Spinal cord (tissue), 10 donors: ENCODE data around the gene PPHLN1. TPM values are rescaled to one million over a fixed set of nuclear protein-coding genes. Genes with fewer than 3 reads are reported as not detected.

ENCODE experiments used
- DNase-seq, 6 donors: peaks; one replicate each; pipeline versions ENCODE4 v3.0.0 to v3.0.0-alpha.2; 2013 to 2015; ENCODE audit warnings: low spot score in 6 of 6, low read depth in 4 of 6
- H3K27ac ChIP-seq: one replicate; pipeline ENCODE4 v1.5.1; 2013; ENCODE audit warnings: low read depth, low read length, control low read depth
- H3K27me3 ChIP-seq: one replicate; pipeline ENCODE4 v1.6.1; 2013; ENCODE audit warnings: low read length; ENCODE audit not compliant: control insufficient read depth, insufficient read depth
- H3K36me3 ChIP-seq: one replicate; pipeline ENCODE4 v1.6.1; 2013; ENCODE audit warnings: low read length; ENCODE audit not compliant: control insufficient read depth, insufficient read depth
- H3K4me1 ChIP-seq: one replicate; pipeline ENCODE4 v1.6.1; 2013; ENCODE audit warnings: low read length; ENCODE audit not compliant: control insufficient read depth, insufficient read depth
- H3K4me3 ChIP-seq: one replicate; pipeline ENCODE4 v1.5.1; 2013; ENCODE audit warnings: low read depth, low read length, control low read depth
- H3K9me3 ChIP-seq: one replicate; pipeline ENCODE4 v1.6.1; 2013; ENCODE audit warnings: low read length; ENCODE audit not compliant: control insufficient read depth, insufficient read depth
- WGBS: methylation state at CpG from one replicate; pipeline ENCODE4 v1.1.5; 2013; ENCODE audit warnings: missing lambda C conversion rate; ENCODE audit not compliant: insufficient coverage; 5-methylcytosine and 5-hydroxymethylcytosine counted together
- polyA plus RNA-seq, 2 donors: library from polyadenylated mRNA; unstranded; fragments of 120-200 nt; gene quantifications; one replicate each; pipeline ENCODE4 v1.2.1, GENCODE V29; 2013; ENCODE audit not compliant: insufficient read length in 2 of 2
- total RNA-seq, 2 donors: library from RNA; depleted of rRNA in 1 of 2; stranded (reverse); fragments of 120-200 nt in 1 of 2; fragments of >200 nt in 1 of 2; gene quantifications; one replicate each; pipeline versions ENCODE4 v1.2.3 to v1.2.4, GENCODE V29; 2013 to 2014
- donor health status: healthy.

PPHLN1 gene
- total and polyA plus RNA-seq, 4 donors, result 52.1 to 59.5 (median 54.0) TPM

DNA sequence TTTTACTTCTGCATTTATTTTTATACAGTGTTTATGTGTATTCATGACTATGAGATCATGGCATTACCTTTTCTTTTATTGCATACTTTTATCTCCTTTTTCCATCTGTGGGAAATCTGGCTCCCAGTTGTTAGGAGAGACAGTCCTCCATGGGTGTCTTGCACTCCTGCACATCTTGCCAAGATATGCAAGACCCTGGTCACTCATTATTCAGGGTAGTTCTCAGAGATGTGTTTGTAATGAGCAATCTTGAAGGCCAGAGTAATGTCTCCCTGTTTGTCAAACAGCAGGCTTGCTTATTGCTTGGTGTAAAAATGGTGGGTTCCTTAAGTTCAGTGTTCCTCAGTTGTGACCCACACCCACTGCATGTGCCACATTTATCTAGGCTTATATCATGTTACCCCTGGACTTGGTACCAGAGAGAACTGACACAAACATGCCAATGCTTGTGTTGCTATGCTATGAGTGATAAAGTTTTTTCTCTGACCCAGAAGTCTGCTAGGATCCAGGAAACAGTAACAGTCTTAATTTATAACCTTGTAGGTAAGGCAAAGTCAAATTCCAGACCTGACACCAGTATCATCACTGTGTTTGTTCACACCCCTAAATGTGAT, 36.8 kb downstream of the PPHLN1 start:
- H3K27ac ChIP-seq, result no peak overlapping the region
- H3K4me3 ChIP-seq, result no peak overlapping the region
- H3K9me3 ChIP-seq, result no peaks in the 10 kb centered on the region
- no peak for DNase-seq
- H3K4me1 ChIP-seq, result no peaks in the 10 kb centered on the region
- H3K27me3 ChIP-seq, result no peaks in the 10 kb centered on the region
- H3K36me3 ChIP-seq, result no peaks in the 10 kb centered on the region

GRCh38 chr12:42364692-42365091, 38.7 kb downstream of the PPHLN1 start:
- Histone ChIP-seq H3K27ac (no peak overlapping the region), H3K9me3 (no peaks in the 10 kb centered on the region), H3K27me3 (no peaks in the 10 kb centered on the region), H3K36me3 (no peaks in the 10 kb centered on the region), H3K4me3 (no peak overlapping the region), H3K4me1 (no peaks in the 10 kb centered on the region)
- WGBS, result 91% methylated on average over 7 of the region's 9 CpGs
- DNase-seq, result no peak

DNA sequence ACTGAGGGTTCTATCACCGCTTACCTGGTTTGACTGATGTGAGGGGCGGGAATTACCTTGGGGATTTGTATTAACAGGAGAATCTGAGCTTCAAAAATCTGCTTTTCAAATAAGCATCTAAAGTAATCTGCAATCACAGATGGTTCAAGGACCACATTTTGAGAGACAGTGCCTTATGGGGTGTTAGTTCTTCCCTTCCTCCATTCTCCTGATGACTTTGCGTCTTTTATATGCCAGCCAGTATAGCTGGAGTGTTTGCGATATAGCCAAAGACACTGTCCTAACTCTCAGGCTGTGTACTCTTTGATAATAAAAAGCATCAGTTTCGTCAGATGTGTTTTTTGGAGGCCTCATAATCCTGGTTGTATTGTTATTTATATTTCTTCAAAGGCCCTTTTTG, 39.5 kb downstream of the PPHLN1 start:
- no peaks in the 10 kb centered on the region for H3K27me3 ChIP-seq
- no peak overlapping the region for H3K27ac ChIP-seq
- no peaks in the 10 kb centered on the region for H3K36me3 ChIP-seq
- H3K9me3 ChIP-seq, result no peaks in the 10 kb centered on the region
- WGBS, result no CpG with 5 or more reads among the region's 5 CpGs
- DNase-seq, result no peak
- no peak overlapping the region for H3K4me3 ChIP-seq
- no peaks in the 10 kb centered on the region for H3K4me1 ChIP-seq

DNA sequence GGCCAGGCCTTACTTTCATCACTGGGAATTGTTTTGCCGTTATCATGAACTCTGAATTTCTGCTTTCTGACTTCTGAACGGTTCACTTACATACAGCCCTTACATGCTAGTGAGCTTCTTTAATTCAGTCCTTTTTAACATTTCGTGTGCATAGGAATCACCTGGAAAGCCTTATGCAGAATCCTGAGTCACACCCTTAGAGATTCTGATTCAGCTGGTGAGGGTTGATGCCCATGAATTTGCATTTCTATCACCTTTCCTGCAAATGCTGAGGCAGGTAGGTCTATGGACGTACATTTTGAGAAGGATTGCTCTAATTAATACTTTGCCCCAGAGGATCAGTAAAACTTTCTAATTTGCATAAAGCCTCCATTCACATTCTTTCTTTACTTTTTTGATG, 44.0 kb downstream of the PPHLN1 start:
- WGBS, result 55% methylated on average over 2 of the region's 4 CpGs
- H3K27me3 ChIP-seq, result no peaks in the 10 kb centered on the region
- no peak overlapping the region for H3K4me3 ChIP-seq
- H3K27ac ChIP-seq, result no peak overlapping the region
- DNase-seq, result no peak
- no peaks in the 10 kb centered on the region for H3K36me3 ChIP-seq
- H3K9me3 ChIP-seq, result no peaks in the 10 kb centered on the region
- H3K4me1 ChIP-seq, result no peaks in the 10 kb centered on the region

DNA sequence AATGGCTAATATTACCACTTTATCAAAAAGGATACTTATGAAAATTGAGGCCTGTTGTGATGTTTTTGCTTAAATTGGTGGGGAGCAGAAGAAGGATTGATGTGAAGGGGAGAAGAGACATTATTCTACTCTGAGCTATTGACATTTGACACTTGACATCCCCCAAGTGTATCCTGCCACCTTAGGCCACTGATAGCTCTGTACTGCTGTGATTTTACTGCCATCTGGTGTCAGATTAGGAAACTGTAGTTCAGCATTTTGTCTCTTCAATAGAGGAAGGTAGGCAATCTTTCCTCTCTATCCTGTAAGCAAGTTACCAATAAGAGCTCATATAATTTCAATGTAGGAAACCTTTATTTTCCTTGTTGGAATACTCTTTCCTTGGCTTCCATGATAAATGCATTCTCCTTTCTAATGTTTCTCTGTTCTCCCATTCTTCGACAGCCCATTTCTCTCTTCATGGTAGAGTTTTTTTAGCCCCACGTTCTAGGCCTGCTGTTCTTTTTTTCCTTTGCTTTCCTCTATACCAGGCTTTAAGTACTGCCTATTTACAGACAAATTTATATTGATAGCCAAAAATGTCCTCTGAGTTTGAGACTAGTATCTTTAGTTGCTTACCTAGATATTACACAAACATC, 46.3 kb downstream of the PPHLN1 start:
- Histone ChIP-seq H3K9me3 (no peaks in the 10 kb centered on the region), H3K36me3 (peaks cover 3% of the 10 kb centered on the region), H3K4me1 (no peaks in the 10 kb centered on the region), H3K27ac (no peak overlapping the region), H3K4me3 (no peak overlapping the region), H3K27me3 (no peaks in the 10 kb centered on the region)
- DNase-seq, result peak; percentile 13 to 86 (median 26)
- WGBS, result 100% methylated on average over 1 of the region's 2 CpGs

GRCh38 chr12:42373669-42374068, 47.7 kb downstream of the PPHLN1 start:
- Histone ChIP-seq H3K4me1 (no peaks in the 10 kb centered on the region), H3K36me3 (peaks cover 5% of the 10 kb centered on the region), H3K9me3 (no peaks in the 10 kb centered on the region), H3K27ac (no peak overlapping the region), H3K27me3 (no peaks in the 10 kb centered on the region), H3K4me3 (no peak overlapping the region)
- DNase-seq, result no peak

DNA sequence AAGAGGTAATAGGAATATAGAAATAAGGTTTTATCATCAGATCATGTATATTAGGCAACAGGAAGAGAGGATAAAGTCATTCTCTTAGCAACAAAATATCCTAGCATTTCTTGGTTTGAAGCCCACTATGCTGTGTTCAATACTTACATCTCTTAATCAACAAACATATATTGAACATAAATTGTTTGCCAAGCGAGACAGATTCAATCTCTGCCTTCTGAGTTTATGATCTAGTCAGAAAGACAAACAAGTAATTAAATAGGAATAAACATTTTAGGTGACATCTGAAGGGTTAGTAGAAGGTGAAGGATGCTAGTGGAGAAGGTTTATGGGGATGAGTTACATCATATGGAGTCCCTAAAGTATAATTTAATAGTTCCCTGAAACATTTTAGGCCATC, 54.8 kb downstream of the PPHLN1 start:
- H3K4me1 ChIP-seq, result no peaks in the 10 kb centered on the region
- peaks cover 2% of the 10 kb centered on the region for H3K36me3 ChIP-seq
- no peaks in the 10 kb centered on the region for H3K9me3 ChIP-seq
- H3K27ac ChIP-seq, result no peak overlapping the region
- no CpG with 5 or more reads among the region's 1 CpG for WGBS
- no peak overlapping the region for H3K4me3 ChIP-seq
- DNase-seq, result no peak
- H3K27me3 ChIP-seq, result no peaks in the 10 kb centered on the region

- H3K27me3 ChIP-seq, result no peaks in the 10 kb centered on the region
- no peaks in the 10 kb centered on the region for H3K4me1 ChIP-seq
- no peak for DNase-seq
- H3K9me3 ChIP-seq, result no peaks in the 10 kb centered on the region
- no peak overlapping the region for H3K4me3 ChIP-seq
- 100% methylated on average over 1 of the region's 2 CpGs for WGBS
- H3K36me3 ChIP-seq, result peaks cover 2% of the 10 kb centered on the region
- no peak overlapping the region for H3K27ac ChIP-seq
Observed at GRCh38 chr12:42382013-42382696, 56.2 kb downstream of the PPHLN1 start.

DNA sequence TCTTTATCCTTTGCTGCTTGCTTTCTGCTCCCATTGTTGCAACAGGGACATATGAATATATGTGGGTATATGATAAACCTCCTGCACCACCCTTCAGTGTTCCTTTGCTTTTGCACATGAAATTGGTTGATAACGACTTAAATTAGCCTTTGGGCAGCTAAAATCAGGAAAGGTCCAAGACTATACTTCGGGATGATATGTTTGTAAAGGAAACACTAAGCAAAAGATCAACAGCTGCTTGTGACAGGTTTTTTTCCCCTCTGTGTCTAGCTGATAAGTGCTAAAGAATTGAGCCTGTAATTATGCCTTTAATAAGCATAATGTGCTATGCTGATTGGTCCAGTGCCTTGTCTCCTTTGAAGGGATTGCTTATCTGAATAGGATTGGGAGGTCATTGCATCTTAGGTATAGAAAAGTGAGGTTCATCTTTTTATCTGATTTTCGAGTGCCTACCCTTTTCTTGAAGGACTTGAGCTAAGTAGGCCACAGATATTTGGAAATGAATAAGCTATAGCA, 59.4 kb downstream of the PPHLN1 start:
- DNase-seq, result no peak
- 96% methylated on average over 3 of the region's 3 CpGs for WGBS
- Histone ChIP-seq H3K27me3 (no peaks in the 10 kb centered on the region), H3K27ac (no peak overlapping the region), H3K4me1 (no peaks in the 10 kb centered on the region), H3K36me3 (peaks cover 5% of the 10 kb centered on the region), H3K4me3 (no peak overlapping the region), H3K9me3 (no peaks in the 10 kb centered on the region)

DNA sequence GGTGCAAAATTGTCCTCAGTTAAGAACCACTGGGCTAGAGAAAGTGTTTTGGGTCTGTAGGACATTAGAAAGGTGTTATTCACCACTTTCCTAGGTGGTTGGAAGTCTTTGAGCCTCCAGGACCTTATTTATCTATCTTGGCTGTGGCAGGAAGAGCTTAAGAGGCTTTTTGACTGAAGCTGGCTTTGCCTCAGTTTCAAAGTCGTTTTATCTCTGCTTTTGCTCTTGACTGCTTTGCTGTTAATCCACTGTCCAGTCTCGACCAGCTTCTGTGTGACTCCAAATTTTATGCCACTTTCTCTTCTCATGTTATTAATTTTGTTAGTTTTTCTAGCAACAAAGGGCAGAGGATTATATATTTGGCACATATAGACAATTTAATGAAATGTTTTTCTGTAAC, 60.3 kb downstream of the PPHLN1 start:
- Histone ChIP-seq H3K36me3 (peaks cover 5% of the 10 kb centered on the region), H3K4me3 (no peak overlapping the region), H3K27me3 (no peaks in the 10 kb centered on the region), H3K9me3 (no peaks in the 10 kb centered on the region), H3K4me1 (no peaks in the 10 kb centered on the region), H3K27ac (no peak overlapping the region)
- 100% methylated on average over 1 of the region's 2 CpGs for WGBS
- DNase-seq, result no peak
